ENCODE measurements around the gene WBP11.
"Not testable (repeated sequence)": the region's sequence is repeated elsewhere in the genome, so short reads cannot be mapped to it uniquely, and the experiment has no call there.

Gene WBP11

DNA sequence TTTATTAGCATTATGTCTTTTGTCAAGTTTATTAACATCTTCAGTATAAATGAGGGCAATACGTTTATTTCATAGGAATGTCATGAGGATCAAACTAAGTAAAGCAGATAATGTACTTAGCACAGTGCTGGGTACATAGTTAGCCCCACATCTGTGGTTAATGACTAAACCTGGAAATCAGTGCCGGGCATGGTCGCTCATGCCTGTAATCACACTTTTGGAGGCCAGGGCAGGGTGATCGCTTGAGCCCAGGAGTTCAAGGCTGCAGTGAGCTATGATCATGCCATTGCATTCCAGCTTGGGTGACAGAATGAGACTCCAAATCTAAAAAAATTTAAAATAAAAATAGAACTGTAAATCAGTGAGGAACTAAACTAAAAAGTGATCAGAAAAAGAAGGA, 62.1 kb downstream of the WBP11 start:
- ChIA-PET POLR2A (no interaction called here), CTCF (no interaction called here)
- no peaks in the 10 kb centered on the region for H3K27me3 ChIP-seq (replicated peaks in 2 of 5; ENCODE audit: control insufficient read depth in 4 of 5, insufficient read depth in 5 of 5, low read length in 4 of 5)
- H3K4me3 ChIP-seq (ENCODE audit: control insufficient read depth in 1 of 7, extremely low read depth in 1 of 7, insufficient read depth in 4 of 7, low read depth in 2 of 7, low read length in 6 of 7) = no peak overlapping the region
- no peak for DNase-seq
- H3K9me3 ChIP-seq (ENCODE audit: control extremely low read depth in 1 of 5, control insufficient read depth in 4 of 5, insufficient read depth in 2 of 5, low read depth in 1 of 5, low read length in 4 of 5) = peaks cover 0 to 5% (median 0%) of the 10 kb centered on the region in 5 experiments
- 88% methylated on average over 4 of the region's 4 CpGs for WGBS (ENCODE audit: insufficient coverage)
- no peaks in the 10 kb centered on the region for H3K36me3 ChIP-seq (ENCODE audit: control insufficient read depth in 4 of 4, insufficient read depth in 4 of 4, low read length in 3 of 4)
- H3K4me1 ChIP-seq (ENCODE audit: control extremely low read depth in 1 of 4, control insufficient read depth in 4 of 4, insufficient read depth in 4 of 4, low read length in 3 of 4) = no peaks in the 10 kb centered on the region
- no peak overlapping the region for H3K27ac ChIP-seq (ENCODE audit: insufficient read depth in 1 of 2, low read depth in 1 of 2, low read length in 2 of 2, poor library complexity in 1 of 2, severe bottlenecking in 2 of 2)

DNA sequence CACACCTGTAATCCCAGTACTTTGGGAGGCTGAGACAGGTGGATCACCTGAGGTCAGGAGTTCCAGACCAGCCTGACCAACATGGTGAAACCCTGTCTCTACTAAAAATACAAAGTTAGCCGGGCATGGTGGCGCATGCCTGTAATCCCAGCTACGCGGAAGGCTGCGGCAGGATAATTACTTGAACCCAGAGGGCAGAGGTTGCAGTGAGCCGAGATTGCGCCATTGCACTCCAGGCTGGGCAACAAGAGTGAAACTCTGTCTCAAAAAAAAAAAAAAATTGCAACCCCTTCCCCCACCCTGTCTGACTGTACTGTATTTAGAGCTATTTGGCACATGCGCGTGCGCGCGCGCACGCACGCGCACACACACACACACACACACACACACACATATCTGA, 66.8 kb downstream of the WBP11 start:
- H3K27me3 ChIP-seq (replicated peaks in 2 of 5; ENCODE audit: control insufficient read depth in 4 of 5, insufficient read depth in 5 of 5, low read length in 4 of 5); H3K4me3 ChIP-seq (ENCODE audit: control insufficient read depth in 1 of 7, extremely low read depth in 1 of 7, insufficient read depth in 4 of 7, low read depth in 2 of 7, low read length in 6 of 7); H3K36me3 ChIP-seq (ENCODE audit: control insufficient read depth in 4 of 4, insufficient read depth in 4 of 4, low read length in 3 of 4); DNase-seq; H3K4me1 ChIP-seq (ENCODE audit: control extremely low read depth in 1 of 4, control insufficient read depth in 4 of 4, insufficient read depth in 4 of 4, low read length in 3 of 4); CTCF ChIA-PET; H3K9me3 ChIP-seq (ENCODE audit: control extremely low read depth in 1 of 5, control insufficient read depth in 4 of 5, insufficient read depth in 2 of 5, low read depth in 1 of 5, low read length in 4 of 5); H3K27ac ChIP-seq (ENCODE audit: insufficient read depth in 1 of 2, low read depth in 1 of 2, low read length in 2 of 2, poor library complexity in 1 of 2, severe bottlenecking in 2 of 2): not testable (repeated sequence)
- POLR2A ChIA-PET = interaction anchor here (0.5 kb wide), 1 partner anchor 20 kb away, joined by 3 read pairs; no protein-coding TSS in a partner anchor
- WGBS (ENCODE audit: insufficient coverage) = 99% methylated on average over 7 of the region's 16 CpGs
